ENCODE measurements around the gene SPATA4. TPM values are rescaled to one million over a fixed set of nuclear protein-coding genes. Genes with fewer than 3 reads are reported as not detected.

Gene SPATA4
- total and polyA plus RNA-seq, 2 of the 13 experiments (the other 11 are each of a cell fraction or from before 2014, with no cell fraction given), result not detected

DNA sequence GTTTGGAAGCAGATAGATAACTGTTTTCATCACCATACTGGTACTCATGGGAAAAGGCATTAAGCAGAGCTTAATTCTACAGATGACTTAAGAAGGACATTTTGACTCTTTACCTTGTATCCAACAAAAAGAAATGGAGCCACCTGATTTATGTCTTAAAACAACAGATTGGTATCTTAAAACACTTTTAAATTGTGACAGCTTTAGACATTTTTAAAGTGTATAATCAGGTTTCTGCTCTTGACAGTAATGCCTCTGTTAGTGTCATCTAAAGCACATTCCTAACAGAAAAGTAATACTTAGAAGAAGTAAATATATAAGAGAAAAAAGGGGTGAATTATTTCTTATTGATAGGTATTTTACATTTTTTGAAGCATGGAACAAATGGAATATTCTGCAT lies 55.9 kb downstream of the SPATA4 start (continued):
- no peak for TF ChIP-seq AHDC1 (CRISPR knock-in tag; IDR thresholded peaks at IDR 0.05; ENCODE audit: borderline replicate concordance)
- no peak for TF ChIP-seq ONECUT2 (CRISPR knock-in tag; IDR thresholded peaks at IDR 0.05)
- TF ChIP-seq ZBTB38 (CRISPR knock-in tag; IDR thresholded peaks at IDR 0.05), result no peak
- no peak for TF ChIP-seq ZZZ3 (CRISPR knock-in tag; IDR thresholded peaks at IDR 0.05; ENCODE audit: borderline replicate concordance)
- no peak for TF ChIP-seq ZMAT3 (CRISPR knock-in tag; conservative IDR thresholded peaks at IDR 0.05)

GRCh38 chr4:176137631-176138030 lies 57.8 kb downstream of the SPATA4 start:
- H3K4me1 ChIP-seq (ENCODE audit: insufficient read depth, low read length), result no peaks in the 10 kb centered on the region
- intact Hi-C loops (cut with micrococcal nuclease; ENCODE audit: unreplicated experiment) (no loop called here), in situ Hi-C loops (cut with HindIII; ENCODE audit: extremely low pct_ligation_motif_present, low pct_unique_long_range_greater_than_20kb) (loop anchor here (25.0 kb wide), 1 partner anchor 200 kb away; no protein-coding TSS in a partner anchor)
- no peaks in the 10 kb centered on the region for H4K20me1 ChIP-seq (ENCODE audit: insufficient read depth, low read length)
- ATAC-seq (no peak), DNase-seq (ENCODE audit: low spot score) (no peak), FAIRE-seq (no peak)
- H3K4me2 ChIP-seq (ENCODE audit: low read depth, low read length), result no peak overlapping the region
- H3K79me2 ChIP-seq (ENCODE audit: insufficient read depth, low read length), result no peaks in the 10 kb centered on the region
- CTCF ChIA-PET (ENCODE audit: low intra/inter-chr PET ratio, low total read pairs), result no interaction called here
- H3K9me3 ChIP-seq (ENCODE audit: low read length), result no peaks in the 10 kb centered on the region
- no peak overlapping the region for H3K9ac ChIP-seq (ENCODE audit: insufficient read depth, low read depth, low read length)
- POLR2A ChIA-PET, result no interaction called here
- no TSS peak for BruUV-seq (replicated peaks)
- H3K27me3 ChIP-seq (ENCODE audit: control insufficient read depth in 1 of 2, insufficient read depth in 2 of 2, low read length in 2 of 2), result no peaks in the 10 kb centered on the region
- no peak overlapping the region for H2AFZ ChIP-seq (ENCODE audit: low read length)
- no peak overlapping the region for H3K4me3 ChIP-seq (replicated peaks in 1 of 3; ENCODE audit: insufficient read depth in 1 of 3, low read depth in 2 of 3, low read length in 3 of 3)
- H3K36me3 ChIP-seq (replicated peaks in 1 of 2; ENCODE audit: control insufficient read depth in 1 of 2, insufficient read depth in 2 of 2, low read length in 2 of 2), result no peaks in the 10 kb centered on the region
- no peak overlapping the region for H3K27ac ChIP-seq (ENCODE audit: extremely low read length, insufficient read depth, low read length)
- no peak for TF ChIP-seq NPAS2 (CRISPR knock-in tag; IDR thresholded peaks at IDR 0.05; ENCODE audit: borderline replicate concordance)
- TF ChIP-seq MXD3 (CRISPR knock-in tag; IDR thresholded peaks at IDR 0.05), result no peak
- TF ChIP-seq WIZ (CRISPR knock-in tag; IDR thresholded peaks at IDR 0.05), result no peak
- TF ChIP-seq MED8 (CRISPR knock-in tag; IDR thresholded peaks at IDR 0.05; ENCODE audit: insufficient replicate concordance), result no peak
- no peak for TF ChIP-seq ZNF382 (CRISPR knock-in tag; IDR thresholded peaks at IDR 0.05; ENCODE audit: borderline replicate concordance)
- TF ChIP-seq, protein P1, sequence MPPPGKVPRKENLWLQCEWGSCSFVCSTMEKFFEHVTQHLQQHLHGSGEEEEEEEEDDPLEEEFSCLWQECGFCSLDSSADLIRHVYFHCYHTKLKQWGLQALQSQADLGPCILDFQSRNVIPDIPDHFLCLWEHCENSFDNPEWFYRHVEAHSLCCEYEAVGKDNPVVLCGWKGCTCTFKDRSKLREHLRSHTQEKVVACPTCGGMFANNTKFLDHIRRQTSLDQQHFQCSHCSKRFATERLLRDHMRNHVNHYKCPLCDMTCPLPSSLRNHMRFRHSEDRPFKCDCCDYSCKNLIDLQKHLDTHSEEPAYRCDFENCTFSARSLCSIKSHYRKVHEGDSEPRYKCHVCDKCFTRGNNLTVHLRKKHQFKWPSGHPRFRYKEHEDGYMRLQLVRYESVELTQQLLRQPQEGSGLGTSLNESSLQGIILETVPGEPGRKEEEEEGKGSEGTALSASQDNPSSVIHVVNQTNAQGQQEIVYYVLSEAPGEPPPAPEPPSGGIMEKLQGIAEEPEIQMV (CRISPR knock-in tag; IDR thresholded peaks at IDR 0.05; ENCODE audit: low read depth), result no peak
- TF ChIP-seq ZFP41 (CRISPR knock-in tag; IDR thresholded peaks at IDR 0.05; ENCODE audit: borderline replicate concordance), result no peak
- TF ChIP-seq HOXA3 (CRISPR knock-in tag; IDR thresholded peaks at IDR 0.05), result no peak
- TF ChIP-seq U2AF2 (IDR thresholded peaks at IDR 0.05; ENCODE audit: low read depth, low read length), result no peak
- TF ChIP-seq SRSF9 (IDR thresholded peaks at IDR 0.05; ENCODE audit: borderline replicate concordance, insufficient read depth, low read depth, low read length, poor library complexity, severe bottlenecking), result no peak
- TF ChIP-seq, protein P2, sequence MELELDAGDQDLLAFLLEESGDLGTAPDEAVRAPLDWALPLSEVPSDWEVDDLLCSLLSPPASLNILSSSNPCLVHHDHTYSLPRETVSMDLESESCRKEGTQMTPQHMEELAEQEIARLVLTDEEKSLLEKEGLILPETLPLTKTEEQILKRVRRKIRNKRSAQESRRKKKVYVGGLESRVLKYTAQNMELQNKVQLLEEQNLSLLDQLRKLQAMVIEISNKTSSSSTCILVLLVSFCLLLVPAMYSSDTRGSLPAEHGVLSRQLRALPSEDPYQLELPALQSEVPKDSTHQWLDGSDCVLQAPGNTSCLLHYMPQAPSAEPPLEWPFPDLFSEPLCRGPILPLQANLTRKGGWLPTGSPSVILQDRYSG (CRISPR knock-in tag; IDR thresholded peaks at IDR 0.05), result no peak
